Neural crest cell (in vitro differentiated cells): ENCODE data around the gene ELAC1. TPM values are rescaled to one million over a fixed set of nuclear protein-coding genes. Genes with fewer than 3 reads are reported as not detected.
"Not testable (repeated sequence)": the region's sequence is repeated elsewhere in the genome, so short reads cannot be mapped to it uniquely, and the experiment has no call there.

ENCODE experiments used
- DNase-seq: peaks from one replicate; pipeline ENCODE4 v3.0.0; 2021; ENCODE audit warnings: low read depth, mixed read lengths, low spot score
- H3K27ac Mint-ChIP-seq: one replicate; pipeline ENCODE4 v1.8.0; 2021; ENCODE audit warnings: mild to moderate bottlenecking, mixed read lengths; ENCODE audit not compliant: unreplicated experiment
- H3K27me3 Mint-ChIP-seq: 2 replicates; pipeline ENCODE4 v1.8.0; 2021; ENCODE audit warnings: low read depth, mild to moderate bottlenecking, mixed read lengths
- H3K36me3 Mint-ChIP-seq: 2 replicates; pipeline ENCODE4 v1.8.0; 2021; ENCODE audit warnings: low read depth, mild to moderate bottlenecking, mixed read lengths
- H3K4me1 Mint-ChIP-seq: 2 replicates; pipeline ENCODE4 v1.8.0; 2021; ENCODE audit warnings: mixed read lengths
- H3K4me3 Mint-ChIP-seq: one replicate; pipeline ENCODE4 v1.8.0; 2021; ENCODE audit warnings: mild to moderate bottlenecking, mixed read lengths
- H3K9me3 Mint-ChIP-seq: 2 replicates; pipeline ENCODE4 v1.8.0; 2021; ENCODE audit warnings: mixed read lengths
- CTCF ChIP-seq: fragments of 200-600 bp; sonication (generic); conservative IDR thresholded peaks from 2 replicates; pipeline ENCODE4 v1.5.0; 2021; ENCODE audit warnings: antibody characterized with exemption, mild to moderate bottlenecking
- total RNA-seq: library from RNA; stranded (reverse); gene quantifications from 2 replicates; pipeline ENCODE4 v1.2.1, GENCODE V29; 2021

ELAC1 gene
- total RNA-seq, 1 donor from 2014 or later = 15.0 TPM

GRCh38 chr18:50944245-50944932, 23.5 kb upstream of the ELAC1 start:
- Mint-ChIP-seq H3K27ac (no peak overlapping the region), H3K4me3 (no peak overlapping the region), H3K4me1 (no peaks in the 10 kb centered on the region), H3K36me3 (peaks cover 10% of the 10 kb centered on the region), H3K9me3 (no peaks in the 10 kb centered on the region), H3K27me3 (no peaks in the 10 kb centered on the region)
- TF ChIP-seq CTCF = no peak
- no peak for DNase-seq

- DNase-seq, H3K27me3 Mint-ChIP-seq, H3K36me3 Mint-ChIP-seq: not testable (repeated sequence)
These were observed 21.9 kb upstream of the ELAC1 start for GRCh38 chr18:50945918-50946317.

GRCh38 chr18:50947899-50948298, 19.9 kb upstream of the ELAC1 start:
- Mint-ChIP-seq H3K36me3 (peaks cover 7% of the 10 kb centered on the region), H3K9me3 (no peaks in the 10 kb centered on the region), H3K27me3 (no peaks in the 10 kb centered on the region), H3K27ac (no peak overlapping the region), H3K4me3 (no peak overlapping the region), H3K4me1 (no peaks in the 10 kb centered on the region)
- DNase-seq = no peak
- TF ChIP-seq CTCF = no peak

More at GRCh38 chr18:50945918-50946317, 21.9 kb upstream of the ELAC1 start:
- not testable (repeated sequence) for H3K9me3 Mint-ChIP-seq, H3K27ac Mint-ChIP-seq, H3K4me3 Mint-ChIP-seq, H3K4me1 Mint-ChIP-seq

- Mint-ChIP-seq H3K27me3 (no peaks in the 10 kb centered on the region), H3K4me1 (no peaks in the 10 kb centered on the region), H3K27ac (no peak overlapping the region), H3K36me3 (peaks cover 7% of the 10 kb centered on the region), H3K9me3 (no peaks in the 10 kb centered on the region), H3K4me3 (no peak overlapping the region)
- TF ChIP-seq CTCF = no peak
- no peak for DNase-seq
These were observed 18.7 kb upstream of the ELAC1 start for GRCh38 chr18:50949185-50949584.

GRCh38 chr18:50950626-50951025, 17.2 kb upstream of the ELAC1 start:
- no peak overlapping the region for H3K4me3 Mint-ChIP-seq
- no peaks in the 10 kb centered on the region for H3K27me3 Mint-ChIP-seq
- peaks cover 7% of the 10 kb centered on the region for H3K36me3 Mint-ChIP-seq
- no peaks in the 10 kb centered on the region for H3K4me1 Mint-ChIP-seq
- H3K27ac Mint-ChIP-seq = no peak overlapping the region
- TF ChIP-seq CTCF = no peak
- H3K9me3 Mint-ChIP-seq = no peaks in the 10 kb centered on the region
- no peak for DNase-seq

- no peak overlapping the region for H3K27ac Mint-ChIP-seq
- no peaks in the 10 kb centered on the region for H3K27me3 Mint-ChIP-seq
- no peaks in the 10 kb centered on the region for H3K9me3 Mint-ChIP-seq
- DNase-seq = no peak
- no peak for TF ChIP-seq CTCF
- no peaks in the 10 kb centered on the region for H3K36me3 Mint-ChIP-seq
- no peak overlapping the region for H3K4me3 Mint-ChIP-seq
- no peaks in the 10 kb centered on the region for H3K4me1 Mint-ChIP-seq
These were observed 14.0 kb upstream of the ELAC1 start for GRCh38 chr18:50953822-50954221.
